HG02852 (cell line): ENCODE data around the gene RAPGEF5.
"Not testable (repeated sequence)": the region's sequence is repeated elsewhere in the genome, so short reads cannot be mapped to it uniquely, and the experiment has no call there.

Experiments used
- ATAC-seq: cut with Tn5 transposase; IDR thresholded peaks from one replicate; pipeline ENCODE4 v1.9.1; 2021; ENCODE audit warnings: mild to moderate bottlenecking, moderate library complexity; ENCODE audit not compliant: unreplicated experiment

RAPGEF5 gene

DNA sequence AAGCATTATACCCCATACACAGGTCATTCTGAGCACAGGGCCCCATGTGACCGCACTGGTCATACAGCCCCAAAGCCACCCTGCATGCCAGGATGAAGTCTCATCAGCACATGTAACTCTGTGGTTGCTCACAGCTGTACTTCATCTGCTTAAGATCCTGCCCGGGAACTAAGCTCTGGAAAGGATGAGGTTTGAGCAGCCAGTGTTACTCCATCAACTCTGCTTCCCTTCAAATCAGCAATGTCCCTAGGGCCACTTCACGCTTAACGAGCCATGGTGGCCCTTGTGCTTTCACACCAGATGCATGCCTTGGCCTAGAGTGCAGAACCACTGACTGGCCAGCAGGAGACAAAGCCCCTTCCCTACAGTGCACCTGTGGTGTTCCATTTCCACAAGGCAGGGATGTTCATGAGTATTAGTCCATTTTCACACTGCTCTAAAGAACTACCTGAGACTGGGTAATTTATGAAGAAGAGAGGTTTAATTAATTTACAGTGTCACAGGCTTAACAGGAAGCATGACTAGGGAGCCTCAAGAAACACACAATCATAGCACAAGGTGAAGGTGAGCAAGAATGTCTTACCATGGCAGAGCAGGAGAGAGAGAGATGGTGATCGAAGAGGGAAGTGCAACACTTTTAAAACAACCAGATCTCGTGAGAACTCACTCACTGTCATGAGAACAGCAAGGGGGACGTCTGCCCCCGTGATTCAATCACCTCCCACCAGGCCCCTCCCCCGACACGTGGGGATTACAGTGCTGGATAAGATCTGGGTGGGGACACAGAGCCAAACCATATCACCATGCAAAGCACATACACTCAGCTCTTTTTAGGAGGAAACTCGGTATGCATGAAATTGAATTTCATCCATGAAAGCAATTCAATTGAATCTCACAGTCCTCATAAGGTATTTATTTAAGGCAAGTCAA, 262.3 kb downstream of the RAPGEF5 start:
- ATAC-seq = no peak

GRCh38 chr7:22093936-22094335, 263.0 kb downstream of the RAPGEF5 start:
- no peak for ATAC-seq

GRCh38 chr7:22093001-22093400, 264.0 kb downstream of the RAPGEF5 start:
- no peak for ATAC-seq

GRCh38 chr7:22090958-22091525, 265.9 kb downstream of the RAPGEF5 start:
- ATAC-seq = not testable (repeated sequence)

GRCh38 chr7:22090512-22090911, 266.4 kb downstream of the RAPGEF5 start:
- no peak for ATAC-seq

DNA sequence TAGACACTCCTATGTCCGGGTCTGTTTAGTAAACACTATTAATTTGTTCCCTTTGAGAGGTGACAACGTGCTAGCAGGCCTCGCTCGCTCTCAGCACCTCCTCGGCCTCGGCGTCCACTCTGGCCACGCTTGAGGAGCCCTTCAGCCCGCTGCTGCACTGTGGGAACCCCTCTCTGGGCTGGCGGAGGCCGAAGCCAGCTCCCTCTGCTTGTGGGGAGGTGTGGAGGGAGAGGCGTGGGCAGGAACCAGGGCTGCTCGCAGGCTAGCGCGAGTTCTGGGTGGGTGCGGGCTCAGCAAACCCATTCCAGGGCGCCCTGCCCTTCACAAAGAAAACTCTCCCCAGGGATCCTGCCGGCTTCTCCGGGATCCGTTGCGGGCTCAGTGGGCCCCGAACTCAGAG, 266.8 kb downstream of the RAPGEF5 start:
- ATAC-seq = no peak

GRCh38 chr7:22088827-22089226, 268.1 kb downstream of the RAPGEF5 start:
- no peak for ATAC-seq

GRCh38 chr7:22087861-22088260, 269.1 kb downstream of the RAPGEF5 start:
- ATAC-seq = no peak

DNA sequence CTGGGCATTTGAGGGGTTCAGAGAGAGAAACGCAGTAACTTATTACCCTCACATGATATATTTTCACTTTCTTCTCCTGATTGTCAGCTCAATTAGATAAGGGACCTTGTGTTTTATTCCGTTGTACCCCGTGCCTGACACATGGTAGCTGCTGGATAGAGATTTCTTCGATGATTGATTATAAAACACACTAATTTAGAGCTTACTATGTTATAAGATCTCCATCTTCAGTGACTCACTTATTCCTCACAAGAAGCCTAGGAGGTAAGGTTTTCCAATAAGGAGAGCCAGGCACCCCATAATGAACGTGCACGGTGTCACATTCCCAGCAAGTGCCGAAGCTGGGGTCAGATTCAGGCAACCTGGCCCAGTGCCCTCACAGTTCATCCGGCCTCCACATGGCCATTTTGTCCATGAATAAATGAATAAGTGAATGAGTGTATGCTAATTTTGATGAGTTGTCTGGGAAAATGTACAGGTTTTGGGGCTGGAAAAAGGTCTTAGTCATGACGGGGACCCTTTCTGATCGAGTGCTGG, 273.2 kb downstream of the RAPGEF5 start:
- ATAC-seq = no peak

DNA sequence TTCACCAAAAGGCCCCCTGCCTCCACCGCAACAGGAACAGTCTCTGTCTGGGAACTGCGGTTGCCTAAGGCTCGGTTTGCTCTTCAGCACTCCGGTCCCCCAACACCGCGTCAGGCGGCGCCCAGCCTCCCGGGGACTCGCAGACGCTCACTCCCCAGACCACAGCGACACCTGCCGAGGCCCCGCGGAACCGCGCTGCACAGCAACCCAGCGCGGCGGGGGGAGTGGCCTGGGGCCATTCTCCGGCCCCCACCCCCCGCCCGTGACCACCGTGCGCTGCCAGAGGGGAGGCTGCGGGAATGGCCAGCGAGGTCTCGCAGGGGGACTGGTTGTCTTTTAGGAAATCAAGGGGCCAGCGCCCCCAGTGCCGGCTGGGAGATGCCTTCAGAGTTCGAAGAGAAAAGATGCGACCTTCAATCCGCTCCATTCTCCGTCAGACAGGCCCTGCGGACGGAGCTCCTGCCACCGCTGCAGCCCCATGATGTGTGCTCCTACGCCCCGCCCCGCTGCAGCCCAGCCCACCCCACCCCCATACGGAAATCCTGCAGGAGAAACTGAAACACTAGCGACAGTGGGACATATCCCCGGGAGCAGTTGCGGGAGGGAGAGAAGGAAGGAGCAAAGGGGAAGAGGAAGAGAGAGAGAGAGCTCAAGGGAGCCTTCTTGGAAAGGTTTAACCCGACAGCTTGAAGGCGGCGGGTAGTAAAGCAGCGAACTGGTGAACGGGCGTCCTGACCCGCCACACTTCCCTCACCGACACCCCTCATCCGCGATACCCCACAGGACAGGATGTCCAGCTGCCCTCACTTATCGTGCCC, 273.9 kb downstream of the RAPGEF5 start:
- peak; percentile 97 for ATAC-seq

GRCh38 chr7:22082553-22082885, 274.4 kb downstream of the RAPGEF5 start:
- ATAC-seq = peak; percentile 19

GRCh38 chr7:22080219-22080618, 276.7 kb downstream of the RAPGEF5 start:
- not testable (repeated sequence) for ATAC-seq

DNA sequence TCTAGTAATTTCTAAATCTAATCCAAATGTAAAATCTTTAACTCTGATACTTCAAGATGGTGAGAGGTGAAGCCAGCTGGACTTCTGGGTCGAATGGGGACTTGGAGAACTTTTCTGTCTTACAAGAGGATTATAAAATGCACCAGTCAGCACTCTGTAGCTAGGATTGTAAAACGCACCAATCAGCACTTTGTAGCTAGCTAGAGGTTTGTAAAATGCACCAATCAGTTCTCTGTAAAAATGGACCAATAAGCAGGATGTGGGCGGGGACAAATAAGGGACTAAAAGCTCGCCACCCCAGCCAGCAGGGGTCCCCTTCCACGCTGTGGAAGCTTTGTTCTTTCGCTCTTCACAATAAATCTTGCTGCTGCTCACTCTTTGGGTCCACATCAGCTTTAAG, 278.1 kb downstream of the RAPGEF5 start:
- not testable (repeated sequence) for ATAC-seq

DNA sequence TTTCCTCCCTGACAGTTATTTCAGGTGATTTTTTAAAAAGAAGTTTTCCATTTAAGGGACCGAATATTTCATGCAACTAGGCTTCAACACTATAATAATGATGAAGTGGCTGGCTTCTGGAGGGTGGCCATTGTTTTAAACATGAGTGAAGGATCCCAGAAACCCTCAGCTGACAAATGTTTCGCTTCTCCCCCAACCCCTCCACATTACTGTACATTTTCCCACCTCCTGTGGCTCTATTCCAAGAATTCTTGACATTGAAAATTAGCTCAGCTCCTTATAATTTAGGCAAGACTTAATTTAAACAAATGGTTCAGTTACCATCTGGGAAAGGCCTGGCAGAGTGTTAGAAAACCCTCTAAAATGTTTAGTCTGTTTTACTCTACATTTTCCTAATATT, 281.4 kb downstream of the RAPGEF5 start:
- ATAC-seq = no peak

DNA sequence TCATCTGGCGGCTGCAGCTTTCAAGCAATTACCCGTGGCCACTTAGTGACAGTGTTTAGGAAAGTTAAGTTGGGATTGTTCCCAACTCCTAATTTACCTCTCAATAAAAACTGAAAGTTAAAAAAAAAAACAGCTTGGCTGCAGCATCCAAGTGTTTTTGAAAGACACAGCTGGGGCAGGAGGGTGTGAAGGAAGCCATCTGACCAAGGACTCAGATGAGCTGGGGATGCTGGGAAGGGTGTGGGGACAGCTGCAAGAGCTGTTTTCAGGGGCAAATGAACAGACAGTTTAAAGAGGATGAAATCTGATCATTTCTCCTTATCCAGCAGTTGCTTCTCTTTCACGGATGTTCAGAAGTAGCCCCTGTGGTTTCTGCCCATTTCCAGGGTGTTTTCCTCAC, 282.1 kb downstream of the RAPGEF5 start:
- ATAC-seq = no peak
